Measurements from ENCODE around the gene ANKRD23. TPM values are rescaled to one million over a fixed set of nuclear protein-coding genes. Genes with fewer than 3 reads are reported as not detected.

ANKRD23 gene
- total RNA-seq, 1 donor, result 1.3 TPM

- no peak for TF ChIP-seq CTCF (IDR thresholded peaks at IDR 0.05; ENCODE audit: insufficient read depth, low read depth, low read length)
- peak overlapping the region; percentile 81 for H3K4me3 ChIP-seq (ENCODE audit: low read depth, low read length)
- no peak for DNase-seq (ENCODE audit: low read depth)
These were observed 26.9 kb upstream of the ANKRD23 start for GRCh38 chr2:96870626-96871255.

GRCh38 chr2:96869822-96870625 lies 26.2 kb upstream of the ANKRD23 start, which contains the start of gene SEMA4C:
TSS of gene SEMA4C (minus strand) at chr2:96870080. CDS start at chr2:96867886, 2,194 bp downstream.
- no peak for DNase-seq (ENCODE audit: low read depth)
- TF ChIP-seq CTCF (IDR thresholded peaks at IDR 0.05; ENCODE audit: insufficient read depth, low read depth, low read length), result no peak
- peak within 1 kb of the TSS; percentile 81 for H3K4me3 ChIP-seq (ENCODE audit: low read depth, low read length)

GRCh38 chr2:96869281-96869821 lies 25.5 kb upstream of the ANKRD23 start:
- H3K4me3 ChIP-seq (ENCODE audit: low read depth, low read length), result peak overlapping the region; percentile 81
- TF ChIP-seq CTCF (IDR thresholded peaks at IDR 0.05; ENCODE audit: insufficient read depth, low read depth, low read length), result no peak
- DNase-seq (ENCODE audit: low read depth), result peak; percentile 87

GRCh38 chr2:96868555-96869280 lies 24.9 kb upstream of the ANKRD23 start:
- TF ChIP-seq CTCF (IDR thresholded peaks at IDR 0.05; ENCODE audit: insufficient read depth, low read depth, low read length), result peak; percentile 71
- peak; percentile 96 for DNase-seq (ENCODE audit: low read depth)
- H3K4me3 ChIP-seq (ENCODE audit: low read depth, low read length), result peak overlapping the region; percentile 81

- TF ChIP-seq CTCF (IDR thresholded peaks at IDR 0.05; ENCODE audit: insufficient read depth, low read depth, low read length), result no peak
- peak overlapping the region; percentile 81 for H3K4me3 ChIP-seq (ENCODE audit: low read depth, low read length)
- DNase-seq (ENCODE audit: low read depth), result no peak
These were observed 24.1 kb upstream of the ANKRD23 start for GRCh38 chr2:96867756-96868554.

All from fibroblast of villous mesenchyme (primary cell).